GM19467 (cell line): ENCODE data around the gene GNG7.

ENCODE experiments used
- ATAC-seq: cut with Tn5 transposase; IDR thresholded peaks from one replicate; pipeline ENCODE4 v1.9.1; 2021; ENCODE audit warnings: mild to moderate bottlenecking, moderate library complexity; ENCODE audit not compliant: unreplicated experiment

The GNG7 gene

DNA sequence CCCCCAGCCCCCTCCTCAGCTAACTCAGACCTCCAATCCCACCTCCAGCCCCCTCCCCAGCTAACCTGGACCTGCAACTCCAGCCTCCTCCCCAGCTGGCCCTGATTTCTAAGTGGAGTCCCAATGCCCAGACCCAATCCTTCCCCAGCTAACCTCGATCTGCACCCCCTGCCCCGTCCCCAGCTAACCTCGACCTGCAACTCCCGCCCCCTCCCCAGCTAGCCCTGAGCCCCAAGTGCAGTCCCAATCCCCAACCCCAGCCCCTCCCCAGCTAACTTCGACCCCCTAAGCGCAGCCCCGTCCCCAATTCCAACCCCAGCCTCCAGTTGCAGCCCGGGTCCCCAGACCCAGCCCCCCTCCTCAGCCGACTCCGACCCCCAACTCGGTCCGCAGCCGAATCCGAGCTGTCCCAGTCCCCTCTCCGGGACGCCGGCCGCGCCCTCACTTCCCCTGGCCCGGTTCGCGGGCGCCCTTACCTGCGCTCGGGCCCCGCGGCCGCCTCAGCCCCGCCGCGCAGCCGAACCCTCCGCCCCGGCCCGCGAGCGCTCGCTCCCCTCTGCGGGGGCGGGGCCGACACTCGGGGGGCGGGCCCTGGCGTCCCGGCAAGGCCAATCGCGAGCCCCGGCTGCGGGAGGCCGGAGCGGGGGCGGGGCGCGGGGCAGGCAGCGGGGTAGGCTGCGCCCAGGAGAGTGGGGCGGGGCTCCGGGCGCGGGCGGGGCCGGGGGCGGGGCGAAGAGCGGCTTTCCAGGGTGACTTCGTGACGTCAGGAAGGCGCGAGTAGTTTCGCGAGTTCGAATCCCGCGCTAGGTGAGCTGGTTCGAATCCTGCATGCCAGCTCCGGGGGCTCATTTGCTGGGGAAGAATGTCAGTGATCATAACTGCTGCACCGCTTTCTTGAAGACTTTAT lies at the start of gene GNG7:
Gene GNG7 (minus strand): TSS at position 525 of the 907 bp plus-strand sequence. CDS start 182,006 bp downstream, outside the sequence.
- ATAC-seq: peak; percentile 71

DNA sequence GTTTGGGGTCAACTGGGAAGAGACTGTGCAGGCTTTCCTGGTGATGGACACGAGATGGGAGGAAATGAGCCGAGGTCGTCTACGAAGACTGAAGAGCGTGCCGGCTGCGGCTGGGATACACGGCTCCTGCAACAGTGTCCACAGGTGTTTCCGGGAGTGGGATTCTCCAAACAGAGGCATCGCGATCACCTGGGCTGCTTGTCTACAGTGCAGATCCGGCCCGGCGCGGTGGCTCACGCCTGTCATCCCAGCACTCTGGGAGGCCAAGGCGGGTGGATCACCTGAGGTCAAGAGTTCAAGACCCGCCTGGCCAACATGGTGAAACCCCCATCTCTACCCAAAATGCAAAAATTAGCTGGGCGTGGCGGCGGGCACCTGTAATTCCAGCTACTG lies 48.9 kb upstream of the GNG7 start:
- no peak for ATAC-seq

DNA sequence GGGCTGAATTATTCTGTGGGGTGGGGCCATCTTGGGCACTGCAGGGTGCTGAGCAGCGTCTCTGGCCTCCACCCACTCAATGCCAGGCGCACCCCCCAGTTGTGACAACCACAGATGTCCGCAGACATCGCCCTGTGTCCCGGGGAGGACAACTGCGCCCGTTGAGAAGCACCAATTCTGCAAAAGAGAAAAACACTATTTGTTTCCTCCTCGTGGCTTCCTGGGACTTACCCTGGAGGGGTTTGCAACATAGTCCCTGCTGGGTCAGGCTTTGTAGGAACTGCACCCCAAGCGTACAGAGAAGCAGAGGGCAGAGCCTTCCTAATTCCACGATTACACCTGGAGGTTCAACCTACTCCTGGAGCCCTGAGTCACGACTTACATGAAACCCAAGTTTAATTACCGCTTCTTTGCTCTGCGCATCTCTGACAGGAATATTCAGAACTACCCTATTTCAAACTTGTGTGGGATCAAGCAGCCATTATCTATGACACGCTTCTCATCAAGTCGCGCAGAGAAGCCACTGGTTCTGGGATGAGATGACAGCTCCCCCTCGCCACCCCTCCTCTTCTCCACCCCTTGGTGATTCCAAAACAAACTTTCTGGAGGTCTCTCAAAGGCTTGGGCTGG lies 48.4 kb upstream of the GNG7 start:
- no peak for ATAC-seq

DNA sequence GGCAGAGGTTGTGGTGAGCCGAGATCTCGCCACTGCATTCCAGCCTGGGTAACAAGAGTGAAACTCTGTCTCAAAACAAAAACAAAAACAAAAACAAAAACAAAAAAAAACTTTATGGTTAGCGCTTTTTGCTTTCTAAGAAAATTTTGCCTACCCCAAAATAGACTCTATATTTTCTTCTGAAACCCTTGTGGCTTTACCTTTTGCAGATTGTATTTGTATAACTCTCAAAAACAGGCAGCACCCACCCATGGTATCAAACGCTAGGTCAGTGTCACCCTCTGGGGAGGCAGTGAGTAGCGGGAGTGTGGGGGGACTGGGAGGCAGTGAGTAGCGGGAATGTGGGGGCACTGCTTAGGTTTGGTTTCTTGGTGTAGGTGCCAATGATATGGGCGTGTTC lies 44.9 kb upstream of the GNG7 start:
- no peak for ATAC-seq

DNA sequence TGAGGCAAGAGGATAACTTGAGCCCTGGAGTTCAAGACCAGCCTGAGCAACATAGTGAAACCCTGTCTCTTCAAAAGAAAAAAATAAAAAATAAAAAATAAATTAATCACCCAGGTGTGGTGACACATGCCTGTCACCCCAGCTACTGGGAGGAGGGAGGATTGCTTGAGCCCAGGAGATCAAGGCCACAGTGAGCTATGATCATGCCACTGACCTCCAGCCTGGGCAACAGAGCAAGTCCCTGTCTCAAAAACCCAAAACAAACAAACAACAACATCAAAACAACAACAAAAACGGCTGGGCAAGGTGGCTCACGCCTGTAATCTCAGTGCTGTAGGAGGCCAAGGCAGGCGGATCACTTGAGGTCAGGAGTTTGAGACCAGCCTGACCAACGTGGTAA lies 41.6 kb upstream of the GNG7 start:
- ATAC-seq: no peak

DNA sequence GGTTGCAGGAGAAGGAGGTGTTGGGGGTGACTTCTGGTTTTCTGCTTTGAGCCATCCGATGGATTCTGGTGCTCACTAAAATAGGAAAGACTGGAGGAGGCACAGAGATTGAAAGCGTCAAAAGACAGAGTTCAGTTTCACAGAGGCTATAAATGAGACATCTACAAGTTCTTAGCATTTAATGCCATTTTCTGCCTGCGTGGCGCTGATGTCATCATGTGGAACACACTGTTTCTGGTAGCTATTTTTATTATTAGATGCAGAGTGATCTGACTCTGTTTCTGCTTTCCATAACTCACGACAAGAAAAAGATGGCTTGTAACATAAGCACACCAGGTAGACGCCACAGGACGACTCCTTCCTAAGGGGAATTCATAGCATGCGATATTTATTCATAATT lies 40.6 kb upstream of the GNG7 start:
- ATAC-seq: no peak

DNA sequence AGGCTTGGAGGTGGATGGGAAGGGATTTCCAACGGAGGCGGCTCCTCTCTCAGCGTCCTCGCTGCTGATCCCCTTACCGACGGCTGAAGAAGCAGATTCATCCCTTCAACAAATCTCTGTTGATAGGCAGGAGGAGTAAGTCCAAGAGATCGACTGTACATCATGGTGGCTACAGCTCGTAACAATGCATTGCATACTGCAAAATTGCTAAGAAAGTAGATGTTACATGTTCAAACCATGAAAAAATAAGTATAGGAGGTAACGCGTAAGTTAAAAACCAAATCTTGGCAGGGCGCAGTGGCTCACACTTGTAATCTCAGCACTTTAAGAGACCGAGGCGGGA lies 37.8 kb upstream of the GNG7 start:
- no peak for ATAC-seq

DNA sequence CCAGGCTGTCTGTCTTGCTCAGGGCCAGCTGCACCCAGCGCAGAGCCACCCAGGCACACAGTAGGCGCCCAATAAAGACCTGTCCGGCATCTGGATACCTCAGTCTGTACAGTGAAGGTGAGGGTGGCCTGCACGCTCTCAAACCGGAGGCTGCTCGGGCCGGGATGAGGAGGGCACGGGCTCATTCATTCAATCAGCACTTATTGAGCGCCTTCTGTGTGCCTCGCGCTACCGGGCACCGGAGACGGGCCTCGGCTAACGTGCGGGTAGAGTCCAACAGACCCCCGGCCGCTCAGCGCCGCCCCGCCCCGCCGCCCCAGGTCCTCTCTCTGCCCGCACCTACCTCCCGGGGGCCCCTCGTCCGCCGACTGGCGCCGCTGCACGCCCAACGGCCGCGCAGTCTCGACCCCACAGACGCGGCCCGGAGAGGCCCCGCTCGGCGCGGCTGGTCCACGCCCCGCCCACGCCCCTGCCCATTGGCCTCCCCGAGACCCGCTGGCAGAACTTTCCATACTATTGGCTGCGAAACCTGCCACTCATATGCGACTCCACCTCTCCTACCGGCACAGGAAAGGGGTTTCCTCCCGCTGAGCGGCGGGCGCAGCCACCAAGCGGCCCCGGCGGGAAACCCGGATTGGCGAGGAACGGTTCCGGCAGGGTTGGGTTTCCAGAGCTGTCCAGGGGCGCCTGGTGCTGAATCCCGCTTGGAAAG lies 37.3 kb upstream of the GNG7 start, which contains the start of gene SLC39A3:
Gene SLC39A3 (minus strand): TSS at position 416 of the 712 bp plus-strand sequence. CDS start 2,760 bp downstream, outside the sequence.
- ATAC-seq: peak; percentile 95

DNA sequence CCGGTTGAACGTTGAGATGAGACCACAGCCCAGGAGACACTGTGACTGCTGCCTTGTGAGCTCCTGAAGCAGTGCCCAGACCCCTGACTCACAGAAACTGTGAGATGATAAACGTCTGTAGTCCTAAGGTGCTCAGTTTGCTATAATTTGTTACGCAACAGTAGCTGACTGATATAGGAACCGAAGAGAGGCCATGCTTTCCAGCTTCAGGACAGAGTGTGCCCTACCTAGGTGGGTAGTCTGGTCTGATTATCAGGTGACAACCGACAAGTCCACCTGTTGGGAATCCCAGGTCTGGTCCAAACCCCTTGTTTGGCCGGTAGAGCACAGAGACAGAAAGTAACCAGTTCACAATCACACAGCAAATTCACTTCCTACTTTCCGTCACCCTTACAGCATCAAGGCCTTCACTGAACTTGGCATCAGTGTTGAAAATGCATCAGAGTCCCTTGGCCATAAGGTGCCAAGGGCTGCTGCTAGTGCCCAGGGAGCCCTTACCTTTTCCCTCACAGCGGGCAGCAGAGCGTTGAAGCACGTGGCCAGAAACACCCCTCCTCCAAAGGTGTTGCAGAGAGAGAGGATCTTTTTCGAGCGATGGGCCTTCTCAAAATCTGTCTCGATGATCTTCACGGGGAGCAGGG lies 34.2 kb upstream of the GNG7 start:
- no peak for ATAC-seq

DNA sequence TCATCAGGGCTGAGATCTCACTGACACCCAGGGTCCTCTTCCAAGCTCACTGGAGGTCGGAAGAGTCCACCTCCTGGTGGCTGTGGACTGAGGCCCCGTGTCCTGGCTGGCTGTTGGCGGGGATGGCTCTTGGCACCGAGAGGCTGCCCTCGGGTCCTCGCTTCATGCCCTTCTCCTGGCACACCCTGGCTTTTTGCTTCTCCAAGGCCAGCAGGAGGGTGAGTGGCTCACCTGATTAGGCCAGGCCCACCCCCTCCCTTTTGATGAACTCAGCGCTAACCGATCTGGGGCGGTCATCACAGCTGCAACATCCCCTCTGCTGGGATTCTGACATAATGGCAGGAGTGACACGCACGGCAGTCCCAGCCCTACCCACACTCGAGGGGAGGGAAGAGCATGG lies 32.9 kb upstream of the GNG7 start:
- ATAC-seq: no peak

DNA sequence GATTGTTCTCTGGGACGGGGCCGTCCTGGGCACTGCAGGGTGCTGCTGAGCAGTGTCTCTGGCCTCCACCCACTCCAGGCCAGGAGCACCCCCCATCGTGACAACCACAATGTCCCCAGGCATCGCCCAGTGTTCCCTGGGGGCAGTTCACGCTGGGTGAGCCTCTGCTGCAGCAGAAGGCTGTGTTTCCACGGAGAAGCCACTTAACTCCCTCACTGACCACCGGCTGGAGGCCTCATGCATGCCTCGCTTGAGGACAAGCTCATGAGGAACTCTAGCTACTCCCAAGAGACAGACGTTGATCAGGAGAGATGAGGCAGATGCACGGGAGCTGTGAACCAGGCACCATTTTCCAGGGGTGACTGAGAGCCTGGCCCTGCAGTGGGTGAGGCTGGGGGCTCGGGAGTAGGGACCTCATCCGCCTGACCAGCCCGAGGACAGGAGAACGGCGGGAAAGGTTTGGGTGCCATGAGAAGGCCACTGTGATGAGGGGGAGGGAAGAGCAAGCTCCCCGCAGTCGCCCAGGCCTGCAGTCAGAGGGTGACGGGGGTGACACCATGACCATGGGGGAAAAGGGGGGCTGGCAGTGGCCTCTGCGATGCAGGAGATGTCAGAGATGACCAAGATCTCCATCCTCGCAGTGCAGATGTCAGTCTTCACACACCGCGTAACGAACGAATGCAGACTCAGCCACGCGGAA lies 32.2 kb upstream of the GNG7 start:
- no peak for ATAC-seq

DNA sequence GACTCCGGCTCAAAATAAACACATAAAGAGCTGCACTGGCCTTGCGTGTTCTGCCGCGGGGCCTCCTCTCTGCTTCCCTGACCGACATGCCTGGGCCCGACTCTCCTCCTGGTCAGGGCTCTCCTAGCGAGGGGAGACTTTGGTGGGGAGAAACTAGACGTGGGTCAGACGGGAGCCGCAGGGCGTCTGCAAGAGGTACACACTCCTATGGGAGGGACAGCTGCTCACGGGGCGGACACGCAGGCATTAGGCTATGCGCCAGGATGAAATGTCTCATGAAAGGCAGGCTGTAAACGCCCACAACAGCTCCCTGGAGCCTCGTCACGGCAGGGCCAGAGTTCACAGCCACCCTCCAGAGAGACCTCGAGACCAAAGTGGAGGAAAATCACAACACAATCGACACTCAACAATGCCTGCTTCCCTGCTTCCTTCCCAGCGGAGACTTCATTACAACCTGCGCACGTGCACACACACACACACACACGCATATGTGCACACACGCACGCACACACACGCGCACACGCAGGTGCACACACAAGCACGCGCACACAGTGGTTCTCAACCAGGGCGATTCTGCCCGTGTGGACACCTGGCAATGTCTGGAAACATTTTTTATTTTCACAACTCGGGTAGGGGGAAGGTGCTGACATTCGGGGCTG lies 31.6 kb upstream of the GNG7 start:
- no peak for ATAC-seq

DNA sequence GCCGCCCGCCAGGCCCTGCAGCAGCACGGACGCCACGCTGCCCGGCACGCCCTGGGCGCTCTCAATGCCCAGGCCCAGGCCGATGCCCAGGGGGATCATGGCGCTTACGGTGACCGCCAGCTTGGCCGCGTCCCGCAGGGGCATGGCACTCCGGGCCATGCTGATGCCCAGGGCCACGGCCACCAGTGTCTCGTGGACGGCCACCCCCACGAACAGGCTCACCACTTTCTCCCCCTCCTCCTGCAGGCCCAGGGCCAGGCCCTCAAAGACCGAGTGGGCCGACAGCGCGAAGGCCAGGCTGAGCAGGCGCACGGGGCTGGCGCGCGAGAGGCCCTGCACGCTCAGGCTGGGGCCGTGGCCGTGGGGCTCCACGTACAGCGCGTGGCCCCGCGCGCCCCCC lies 30.4 kb upstream of the GNG7 start:
- no peak for ATAC-seq

DNA sequence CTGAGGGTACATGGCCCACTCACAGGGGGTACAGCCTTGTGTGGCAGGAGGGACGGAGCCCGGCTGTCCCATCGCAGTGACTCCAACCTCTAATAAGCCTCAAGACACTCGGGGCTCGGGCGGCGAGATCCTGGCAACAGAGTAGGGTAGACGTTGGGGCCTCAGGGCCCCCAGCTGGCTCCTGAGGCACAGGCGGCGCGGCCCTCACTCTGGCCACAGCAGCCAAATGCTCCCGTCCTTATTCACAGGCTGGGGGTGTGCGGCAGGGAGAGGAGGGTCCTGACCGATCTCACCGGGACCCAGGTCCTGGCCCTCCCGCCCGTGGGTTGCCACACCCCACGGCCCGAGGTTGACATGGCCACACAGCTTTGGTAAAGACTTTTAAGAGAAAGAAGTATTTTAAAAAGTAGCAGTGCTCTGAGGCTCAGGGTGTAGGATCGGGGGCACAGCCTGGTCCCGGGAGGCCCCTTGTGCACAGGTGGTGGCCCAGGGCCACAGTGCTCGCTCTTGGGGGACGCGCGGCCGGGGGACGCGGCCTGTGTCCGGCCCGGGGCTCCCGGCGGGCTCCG lies 29.7 kb upstream of the GNG7 start:
- no peak for ATAC-seq

DNA sequence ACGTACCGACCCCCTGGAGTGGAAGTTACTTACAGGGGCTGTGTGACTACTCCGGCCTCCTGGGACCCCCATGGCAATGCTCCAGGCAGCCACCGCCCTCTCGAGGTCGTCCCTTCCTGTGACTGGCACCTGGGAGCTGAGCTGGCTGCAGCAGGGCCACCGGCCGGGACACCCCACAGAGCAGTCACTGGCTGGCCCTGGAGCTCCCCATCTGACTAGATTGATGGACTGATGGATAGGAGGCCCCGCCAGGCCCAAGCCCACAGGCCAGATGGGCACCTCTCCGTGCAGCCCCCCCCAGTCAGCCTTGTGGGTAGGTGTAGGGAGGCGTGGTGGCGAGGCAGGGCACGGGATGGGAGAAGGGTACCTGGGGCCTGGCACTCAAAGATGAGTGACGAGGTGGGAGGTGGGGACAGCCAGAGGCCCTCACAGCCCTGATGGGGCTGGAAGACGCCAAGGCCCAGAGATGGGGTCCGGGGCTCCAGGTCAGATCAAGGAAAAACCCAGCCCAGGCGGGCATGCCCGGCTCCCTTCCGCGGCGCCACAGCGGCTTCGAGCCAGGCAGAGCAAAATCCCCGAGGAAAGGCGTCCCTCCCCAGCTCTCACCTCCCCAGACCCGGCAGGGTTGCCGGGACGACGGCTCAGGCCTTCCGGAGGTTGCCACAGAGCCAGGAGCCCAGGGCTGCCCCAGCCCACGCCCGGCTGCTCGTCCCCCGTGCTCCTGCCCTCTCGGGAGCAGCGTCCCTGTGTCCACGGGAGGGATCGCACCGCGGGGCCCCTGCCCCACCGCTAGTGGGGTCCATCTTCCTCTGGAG lies 28.9 kb upstream of the GNG7 start:
- ATAC-seq: no peak

DNA sequence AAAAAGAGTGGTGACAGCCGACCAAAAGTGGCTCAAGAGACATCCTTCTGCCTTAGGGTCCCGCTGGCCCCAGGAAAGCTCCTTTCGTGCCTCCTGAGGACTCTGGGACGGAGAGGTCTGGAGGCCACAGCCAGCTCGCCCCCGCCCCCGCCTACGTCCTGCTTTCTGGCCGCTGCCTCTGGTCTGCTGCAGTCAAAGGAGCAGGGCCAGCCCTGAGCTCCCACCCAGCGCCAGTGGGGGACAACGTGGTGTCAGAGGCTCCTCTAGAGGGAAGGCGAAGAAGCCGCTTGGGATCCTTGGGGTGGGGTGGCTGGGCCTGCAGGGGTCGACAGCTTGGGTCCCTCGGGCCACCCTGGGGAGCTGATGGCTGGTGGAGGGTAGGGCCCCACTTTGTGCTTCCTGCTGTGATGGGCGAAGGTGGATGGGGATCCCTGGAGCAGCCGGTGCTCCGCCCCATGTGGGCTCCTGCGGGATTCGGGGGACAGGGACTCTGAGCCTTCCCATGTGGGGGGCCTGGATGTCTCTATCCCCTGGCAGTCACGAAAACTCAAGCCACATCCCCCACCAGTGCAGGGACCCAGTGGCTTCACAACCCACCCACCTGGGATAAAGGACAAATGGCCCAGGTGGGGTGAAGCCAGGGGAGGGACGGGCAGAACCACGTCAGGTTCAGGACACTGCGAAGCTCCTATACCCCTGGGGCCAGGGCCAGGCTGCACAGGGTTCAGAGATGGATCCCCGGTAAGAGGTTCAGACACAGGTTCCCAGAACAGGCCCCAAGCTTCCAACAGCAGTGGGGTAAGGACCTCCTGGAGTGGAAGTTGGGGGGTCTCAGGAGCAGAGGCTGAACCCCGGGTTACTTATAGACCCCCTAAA lies 27.7 kb upstream of the GNG7 start:
- ATAC-seq: no peak

DNA sequence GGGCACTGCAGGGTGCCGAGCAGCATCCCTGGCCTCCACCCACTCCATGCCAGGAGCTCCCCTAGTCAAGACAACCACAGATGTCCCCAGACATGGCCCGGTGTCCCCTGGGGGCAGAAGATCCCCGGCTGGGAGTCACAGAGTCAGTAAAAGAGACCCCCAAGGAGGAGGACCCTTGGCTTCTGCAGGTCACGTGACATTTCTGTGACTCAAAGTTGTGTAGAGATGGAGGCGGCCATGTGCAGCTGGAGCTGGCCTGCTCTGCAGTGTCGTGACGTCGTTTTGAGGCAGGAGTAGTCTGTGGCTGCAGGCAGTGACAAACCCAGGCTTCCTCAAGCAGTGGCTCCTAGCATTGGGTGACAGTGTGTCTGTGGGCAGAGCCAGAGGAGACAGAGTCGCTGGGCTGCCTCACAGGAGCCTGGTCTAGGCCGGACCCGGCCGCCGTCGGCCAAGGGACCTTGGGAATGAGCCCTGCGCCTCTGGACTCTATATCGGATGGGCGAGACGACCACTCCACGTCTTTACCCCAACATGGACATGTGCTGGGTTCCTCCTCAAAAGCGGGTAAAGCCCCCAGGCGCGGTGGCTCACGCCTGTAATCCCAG lies 26.4 kb upstream of the GNG7 start:
- ATAC-seq: no peak

DNA sequence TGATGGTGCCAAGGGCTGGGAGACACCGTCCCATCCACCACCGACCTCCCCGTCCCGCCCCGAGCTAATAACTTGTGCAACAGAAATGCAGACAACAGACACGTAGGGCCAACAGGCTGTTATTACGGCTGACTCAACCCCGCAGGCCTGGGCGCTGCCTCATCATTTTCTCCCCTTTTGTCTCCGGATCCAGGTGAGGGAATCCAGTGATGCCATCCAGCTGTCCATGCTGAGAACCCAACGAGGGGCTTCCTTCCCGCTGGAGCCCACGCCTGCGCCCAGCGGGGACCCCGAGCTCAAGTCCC lies 25.1 kb upstream of the GNG7 start:
- no peak for ATAC-seq
